BJ (cell line): ENCODE data around the gene VAMP4. TPM values are rescaled to one million over a fixed set of nuclear protein-coding genes. Genes with fewer than 3 reads are reported as not detected.

Experiments used
- CTCF ChIA-PET: fragments of 350-600 bp; formaldehyde crosslinking; extraction: SDS; loops from one replicate; lab custom pipeline; 2021; ENCODE audit warnings: antibody characterized with exemption, inconsistent platforms; lab: Yijun Ruan, JAX
- POLR2A ChIA-PET: fragments of 300-600 bp; sonication (Branson Sonifier 250); formaldehyde crosslinking; extraction: SDS; loops from one replicate; lab custom pipeline; 2021; ENCODE audit warnings: antibody characterized with exemption; lab: Charles Lee
- DNase-seq: peaks from one replicate; pipeline ENCODE4 v3.0.0-alpha.2; 2011; ENCODE audit warnings: low read depth
- H3K27me3 ChIP-seq: 2 replicates; pipeline ENCODE4 v1.6.0; 2011; ENCODE audit warnings: low read length; ENCODE audit not compliant: control insufficient read depth, insufficient read depth
- H3K36me3 ChIP-seq: 2 replicates; pipeline ENCODE4 v1.5.1; 2011; ENCODE audit warnings: low read length; ENCODE audit not compliant: control insufficient read depth, insufficient read depth
- H3K4me3 ChIP-seq: 2 replicates; pipeline ENCODE4 v1.5.1; 2011; ENCODE audit warnings: low read depth, mild to moderate bottlenecking, control low read depth, low read length
- polyA plus RNA-seq: library from polyadenylated mRNA; depleted of rRNA; stranded (reverse); fragments of >200 nt; gene quantifications from 2 replicates; pipeline ENCODE4 v1.2.3, GENCODE V29; 2011
- TF ChIP-seq, protein P1 (sequence below): IDR thresholded peaks from 2 replicates; pipeline ENCODE4 v1.5.1; 2011; ENCODE audit warnings: low read depth, mild to moderate bottlenecking, control low read depth, inconsistent platforms, low read length, moderate library complexity; ENCODE audit not compliant: insufficient read depth

Gene VAMP4
- polyA plus RNA-seq, 1 experiment: 4.5 TPM

- TF ChIP-seq, protein P1, sequence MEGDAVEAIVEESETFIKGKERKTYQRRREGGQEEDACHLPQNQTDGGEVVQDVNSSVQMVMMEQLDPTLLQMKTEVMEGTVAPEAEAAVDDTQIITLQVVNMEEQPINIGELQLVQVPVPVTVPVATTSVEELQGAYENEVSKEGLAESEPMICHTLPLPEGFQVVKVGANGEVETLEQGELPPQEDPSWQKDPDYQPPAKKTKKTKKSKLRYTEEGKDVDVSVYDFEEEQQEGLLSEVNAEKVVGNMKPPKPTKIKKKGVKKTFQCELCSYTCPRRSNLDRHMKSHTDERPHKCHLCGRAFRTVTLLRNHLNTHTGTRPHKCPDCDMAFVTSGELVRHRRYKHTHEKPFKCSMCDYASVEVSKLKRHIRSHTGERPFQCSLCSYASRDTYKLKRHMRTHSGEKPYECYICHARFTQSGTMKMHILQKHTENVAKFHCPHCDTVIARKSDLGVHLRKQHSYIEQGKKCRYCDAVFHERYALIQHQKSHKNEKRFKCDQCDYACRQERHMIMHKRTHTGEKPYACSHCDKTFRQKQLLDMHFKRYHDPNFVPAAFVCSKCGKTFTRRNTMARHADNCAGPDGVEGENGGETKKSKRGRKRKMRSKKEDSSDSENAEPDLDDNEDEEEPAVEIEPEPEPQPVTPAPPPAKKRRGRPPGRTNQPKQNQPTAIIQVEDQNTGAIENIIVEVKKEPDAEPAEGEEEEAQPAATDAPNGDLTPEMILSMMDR: no peak
- Histone ChIP-seq H3K27me3 (no peaks in the 10 kb centered on the region), H3K36me3 (peaks cover 21% of the 10 kb centered on the region), H3K4me3 (no peak overlapping the region)
- no peak for DNase-seq
- POLR2A ChIA-PET: no interaction called here
- CTCF ChIA-PET: interaction anchor here (1.4 to 1.7 kb wide), 3 partner anchors 15 to 198 kb away, joined by 3 to 12 read pairs (median 5); no protein-coding TSS in a partner anchor
These were observed 43.9 kb upstream of the VAMP4 start for GRCh38 chr1:171785766-171786165.

DNA sequence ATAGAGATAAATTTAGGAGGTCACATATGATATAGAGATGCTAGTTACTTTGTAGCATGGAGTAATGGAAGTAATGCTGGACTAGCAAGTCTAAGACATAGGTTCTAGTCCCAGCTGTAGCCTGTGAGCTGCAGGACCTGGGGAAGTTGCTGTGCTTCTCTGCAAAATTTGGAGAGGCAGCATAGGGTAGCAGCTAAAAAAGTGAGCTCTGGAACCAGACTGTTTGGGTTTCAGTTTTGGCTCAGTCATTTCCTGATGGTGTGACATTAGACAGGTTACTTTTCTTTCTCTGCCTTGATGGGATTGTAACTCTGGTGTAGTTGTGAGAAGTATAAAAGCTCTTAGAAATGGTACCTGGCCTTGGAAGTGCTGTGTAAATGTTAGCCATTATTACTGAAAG lies 42.9 kb upstream of the VAMP4 start:
- H3K36me3 ChIP-seq: peaks cover 14% of the 10 kb centered on the region
- H3K4me3 ChIP-seq: no peak overlapping the region
- H3K27me3 ChIP-seq: no peaks in the 10 kb centered on the region
- ChIA-PET POLR2A (no interaction called here), CTCF (interaction anchor here (1.4 to 1.7 kb wide), 4 partner anchors 16 to 199 kb away, joined by 3 to 12 read pairs (median 4); no protein-coding TSS in a partner anchor)
- TF ChIP-seq, protein P1: no peak
- no peak for DNase-seq

DNA sequence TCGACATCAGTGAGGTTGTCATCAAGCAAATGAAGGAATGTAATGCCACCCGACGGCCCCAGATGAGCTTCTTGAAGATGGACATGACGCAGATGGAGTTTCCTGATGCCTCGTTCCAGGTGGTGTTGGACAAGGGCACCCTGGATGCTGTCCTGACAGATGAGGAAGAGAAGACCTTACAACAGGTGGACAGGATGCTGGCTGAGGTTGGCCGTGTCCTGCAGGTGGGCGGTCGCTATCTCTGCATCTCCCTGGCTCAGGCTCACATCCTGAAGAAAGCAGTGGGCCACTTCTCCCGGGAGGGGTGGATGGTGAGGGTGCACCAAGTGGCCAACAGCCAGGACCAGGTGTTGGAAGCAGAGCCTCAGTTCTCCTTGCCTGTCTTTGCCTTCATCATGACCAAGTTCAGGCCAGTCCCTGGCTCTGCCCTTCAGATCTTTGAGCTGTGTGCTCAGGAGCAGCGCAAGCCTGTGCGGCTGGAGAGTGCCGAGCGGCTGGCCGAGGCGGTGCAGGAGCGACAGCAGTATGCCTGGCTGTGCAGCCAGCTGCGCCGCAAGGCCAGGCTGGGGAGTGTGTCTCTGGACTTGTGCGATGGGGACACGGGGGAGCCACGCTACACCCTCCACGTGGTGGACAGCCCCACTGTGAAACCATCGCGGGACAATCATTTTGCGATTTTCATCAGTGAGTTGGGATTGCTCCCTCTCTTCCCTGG lies 42.1 kb upstream of the VAMP4 start:
- peaks cover 14% of the 10 kb centered on the region for H3K36me3 ChIP-seq
- ChIA-PET CTCF (interaction anchor here (1.4 to 1.7 kb wide), 3 partner anchors 17 to 139 kb away, joined by 3 to 12 read pairs (median 3); no protein-coding TSS in a partner anchor), POLR2A (no interaction called here)

GRCh38 chr1:171781176-171781875 lies 39.5 kb upstream of the VAMP4 start, which contains the start of gene METTL13:
Gene METTL13 (plus strand): TSS chr1:171781660. CDS start chr1:171781968, 308 bp downstream.
- CTCF ChIA-PET: interaction anchor here (0.7 to 2.6 kb wide), 4 partner anchors 19 to 205 kb away, joined by 3 to 13 read pairs (median 4); no protein-coding TSS in a partner anchor
- POLR2A ChIA-PET: interaction anchor here (1.2 kb wide), 1 partner anchor 27 kb away, joined by 3 read pairs; no protein-coding TSS in a partner anchor
- TF ChIP-seq, protein P1: 0 out of 2 replicates have a peak, but pooled peaks have one; percentile 11

More for the DNA sequence above, 42.1 kb upstream of the VAMP4 start:
- TF ChIP-seq, protein P1: no peak
- H3K27me3 ChIP-seq: no peaks in the 10 kb centered on the region
- no peak overlapping the region for H3K4me3 ChIP-seq
- DNase-seq: no peak

More at GRCh38 chr1:171781176-171781875, 39.5 kb upstream of the VAMP4 start, which contains the start of gene METTL13:
- Histone ChIP-seq H3K36me3 (peaks cover 11% of the 10 kb centered on the region), H3K27me3 (no peaks in the 10 kb centered on the region), H3K4me3 (peak within 1 kb of the TSS; percentile 75)
- DNase-seq: peak; percentile 97
